ENCODE measurements around the gene CERK. TPM values are rescaled to one million over a fixed set of nuclear protein-coding genes. Genes with fewer than 3 reads are reported as not detected.

CERK gene
- total and polyA plus RNA-seq, 9 of the 15 experiments (the other 6 are each of a cell fraction or from before 2014, with no cell fraction given) = 1.1 to 14.9 (median 8.7) TPM

DNA sequence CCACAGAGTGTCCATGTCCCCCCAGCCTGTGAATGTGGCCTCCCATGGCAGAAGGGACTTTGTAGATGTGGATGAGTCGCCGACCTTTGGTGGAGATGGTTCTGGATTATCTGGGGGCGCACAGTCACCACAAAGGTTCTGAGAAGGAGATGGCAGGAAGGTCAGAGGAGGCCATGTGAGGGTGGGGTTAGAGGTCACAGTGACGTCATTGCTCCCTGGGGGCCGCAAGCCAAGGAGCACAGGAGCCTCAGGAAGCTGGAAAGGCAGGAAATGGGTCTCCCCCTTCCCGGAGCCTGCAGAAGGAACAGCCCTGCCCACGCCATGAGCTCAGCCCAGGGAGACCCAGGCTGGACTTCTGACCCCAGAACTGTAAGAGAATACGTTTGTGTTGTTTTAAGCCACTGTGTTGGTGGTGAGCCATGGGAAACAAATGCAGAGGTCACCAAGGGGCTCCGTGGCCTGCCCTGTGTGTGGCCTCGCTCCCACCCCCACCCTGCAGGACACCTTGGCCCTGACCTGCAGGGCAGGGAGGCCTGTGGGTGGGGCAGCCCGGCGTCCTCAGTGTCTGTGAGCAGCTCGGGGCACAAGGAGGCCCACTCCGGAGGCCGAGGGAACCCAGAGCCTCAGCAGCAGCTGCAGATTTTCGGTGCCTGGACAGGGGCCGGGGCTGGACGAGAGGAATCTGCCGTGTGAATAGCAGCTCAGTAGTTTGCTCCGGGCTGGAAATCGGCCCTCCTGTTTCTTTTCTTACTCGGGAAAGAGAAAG is 85.8 kb downstream of the CERK start (continued):
- TF ChIP-seq RBM34 (IDR thresholded peaks at IDR 0.05; ENCODE audit: borderline replicate concordance, insufficient read depth, low read length) = no peak
- TF ChIP-seq TCF3 (CRISPR knock-in tag; IDR thresholded peaks at IDR 0.05) = 0 out of 2 replicates have a peak, but pooled peaks have one; percentile 10
- TF ChIP-seq MGA (IDR thresholded peaks at IDR 0.05) = no peak
- no peak for TF ChIP-seq ELK1 (CRISPR knock-in tag; IDR thresholded peaks at IDR 0.05)
- TF ChIP-seq ZNF263 (CRISPR knock-in tag; IDR thresholded peaks at IDR 0.05; ENCODE audit: borderline replicate concordance) = no peak
- peak; percentile 80 for TF ChIP-seq JUND (IDR thresholded peaks at IDR 0.05; ENCODE audit: borderline replicate concordance, low read depth, low read length)
- TF ChIP-seq JUND (tag; IDR thresholded peaks at IDR 0.05; ENCODE audit: borderline replicate concordance, low read depth, low read length) = peak; percentile 68; the same call in 1 of the 3 replicates
- TF ChIP-seq, protein P1, sequence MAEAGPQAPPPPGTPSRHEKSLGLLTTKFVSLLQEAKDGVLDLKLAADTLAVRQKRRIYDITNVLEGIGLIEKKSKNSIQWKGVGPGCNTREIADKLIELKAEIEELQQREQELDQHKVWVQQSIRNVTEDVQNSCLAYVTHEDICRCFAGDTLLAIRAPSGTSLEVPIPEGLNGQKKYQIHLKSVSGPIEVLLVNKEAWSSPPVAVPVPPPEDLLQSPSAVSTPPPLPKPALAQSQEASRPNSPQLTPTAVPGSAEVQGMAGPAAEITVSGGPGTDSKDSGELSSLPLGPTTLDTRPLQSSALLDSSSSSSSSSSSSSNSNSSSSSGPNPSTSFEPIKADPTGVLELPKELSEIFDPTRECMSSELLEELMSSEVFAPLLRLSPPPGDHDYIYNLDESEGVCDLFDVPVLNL (CRISPR knock-in tag; IDR thresholded peaks at IDR 0.05; ENCODE audit: low read depth) = no peak
- 0 out of 2 replicates have a peak, but pooled peaks have one; percentile 23 for TF ChIP-seq CBFA2T3 (IDR thresholded peaks at IDR 0.05)
- no peak for TF ChIP-seq PCBP2 (IDR thresholded peaks at IDR 0.05; ENCODE audit: low read depth, low read length, poor library complexity, severe bottlenecking)
- TF ChIP-seq ZSCAN29 (IDR thresholded peaks at IDR 0.05) = no peak
- 0 out of 2 replicates have a peak, but pooled peaks have one; percentile 30 for TF ChIP-seq JUN (IDR thresholded peaks at IDR 0.05; ENCODE audit: borderline replicate concordance, low read depth, low read length)
- no peak for TF ChIP-seq JUN (CRISPR knock-in tag; IDR thresholded peaks at IDR 0.05; ENCODE audit: borderline replicate concordance)
- TF ChIP-seq BCOR (IDR thresholded peaks at IDR 0.05) = no peak
